Suprapubic skin (tissue), 4 donors: Measurements from ENCODE around the gene CCDC179. TPM values are rescaled to one million over a fixed set of nuclear protein-coding genes. Genes with fewer than 3 reads are reported as not detected.

Experiments used
- DNase-seq, 2 donors: peaks; one replicate each; pipeline ENCODE4 v3.0.0-alpha.2; 2019; ENCODE audit warnings: low spot score in 2 of 2
- H3K27ac ChIP-seq: fragments of 200-600 bp; sonication (generic); one replicate; pipeline ENCODE4 v1.5.1; 2019
- H3K27me3 ChIP-seq: fragments of 200-600 bp; sonication (generic); one replicate; pipeline ENCODE4 v1.5.1; 2019
- H3K36me3 ChIP-seq: fragments of 200-600 bp; sonication (generic); one replicate; pipeline ENCODE4 v1.5.1; 2019
- H3K4me1 ChIP-seq: fragments of 200-600 bp; sonication (generic); one replicate; pipeline ENCODE4 v1.5.1; 2019
- H3K4me3 ChIP-seq: fragments of 200-600 bp; sonication (generic); one replicate; pipeline ENCODE4 v1.5.1; 2019; ENCODE audit warnings: mild to moderate bottlenecking
- H3K9me3 ChIP-seq: fragments of 200-600 bp; sonication (generic); one replicate; pipeline ENCODE4 v1.5.1; 2019
- CTCF ChIP-seq, 2 donors: fragments of 200-600 bp in 1 of 2; fragments of 450-650 bp in 1 of 2; sonication (generic) in 1 of 2; IDR thresholded peaks; one replicate each; pipeline ENCODE4 v1.5.1; 2016 to 2019; ENCODE audit warnings: antibody characterized with exemption in 2 of 2, mild to moderate bottlenecking in 1 of 2, moderate library complexity in 1 of 2
- EP300 ChIP-seq: sonication (generic); formaldehyde crosslinking; IDR thresholded peaks from one replicate; pipeline ENCODE4 v1.6.1; 2017; ENCODE audit warnings: antibody characterized with exemption
- POLR2A ChIP-seq, 2 donors: fragments of 450-650 bp; IDR thresholded peaks; one replicate each; pipeline ENCODE4 v1.6.1; 2017; ENCODE audit warnings: antibody characterized with exemption in 2 of 2, mild to moderate bottlenecking in 2 of 2, moderate library complexity in 2 of 2
- POLR2AphosphoS5 ChIP-seq, 3 donors: sonication (generic); formaldehyde crosslinking; IDR thresholded peaks; one replicate each; pipeline ENCODE4 v1.6.1; 2017; ENCODE audit warnings: antibody characterized with exemption in 3 of 3
- WGBS: methylation state at CpG from one replicate; pipeline ENCODE4 v1.1.5; 2018; 5-methylcytosine and 5-hydroxymethylcytosine counted together
- total RNA-seq, 4 donors: library from RNA; depleted of rRNA; stranded (reverse); fragments of >200 nt; gene quantifications; one replicate each; pipeline ENCODE4 v1.1.0, GENCODE V29; 2016

Gene CCDC179
- total RNA-seq, 4 donors from 2014 or later = not detected

GRCh38 chr11:22832315-22833015 lies 27.8 kb downstream of the CCDC179 start:
- H3K4me3 ChIP-seq = no peak overlapping the region
- H3K4me1 ChIP-seq = peaks cover 15% of the 10 kb centered on the region
- TF ChIP-seq POLR2AphosphoS5 (IDR thresholded peaks at IDR 0.05) = no peak
- no peaks in the 10 kb centered on the region for H3K9me3 ChIP-seq
- no peaks in the 10 kb centered on the region for H3K36me3 ChIP-seq
- H3K27ac ChIP-seq = no peak overlapping the region
- WGBS = 56% methylated on average over 3 of the region's 3 CpGs
- H3K27me3 ChIP-seq = no peaks in the 10 kb centered on the region
- no peak for DNase-seq

DNA sequence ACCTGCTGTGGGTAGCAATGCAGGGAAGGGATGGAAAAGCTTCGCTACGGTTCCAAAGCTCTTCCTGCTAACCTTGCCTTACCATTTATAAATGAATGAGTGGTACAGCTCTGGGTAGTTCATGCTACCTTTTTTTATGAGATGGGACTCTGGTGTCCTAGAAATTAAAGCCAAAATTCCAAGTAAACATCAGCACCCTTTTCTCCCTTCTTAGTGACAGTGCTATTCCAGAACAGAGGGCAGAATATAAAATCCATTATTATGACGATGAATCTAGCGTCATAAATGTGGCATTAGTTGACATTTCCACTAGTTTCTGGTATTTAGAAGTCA lies 30.2 kb downstream of the CCDC179 start:
- TF ChIP-seq CTCF (IDR thresholded peaks at IDR 0.05) = no peak
- no peak for TF ChIP-seq POLR2AphosphoS5 (IDR thresholded peaks at IDR 0.05)
- TF ChIP-seq POLR2A (IDR thresholded peaks at IDR 0.05) = no peak
- TF ChIP-seq EP300 = no peak

GRCh38 chr11:22829231-22830081 lies 30.8 kb downstream of the CCDC179 start, which contains the start of gene SVIP:
SVIP (minus strand) TSS chr11:22829801; CDS start chr11:22829748, 53 bp downstream.
- under 1% methylated on average over 27 of the region's 79 CpGs for WGBS

More for the DNA sequence above, 30.2 kb downstream of the CCDC179 start:
- Histone ChIP-seq H3K4me3 (peak overlapping the region; percentile 73), H3K9me3 (no peaks in the 10 kb centered on the region), H3K27ac (no peak overlapping the region), H3K36me3 (peaks cover 4% of the 10 kb centered on the region), H3K27me3 (no peaks in the 10 kb centered on the region), H3K4me1 (peaks cover 15% of the 10 kb centered on the region)
- 10% methylated on average over 4 of the region's 4 CpGs for WGBS
- no peak for DNase-seq

DNA sequence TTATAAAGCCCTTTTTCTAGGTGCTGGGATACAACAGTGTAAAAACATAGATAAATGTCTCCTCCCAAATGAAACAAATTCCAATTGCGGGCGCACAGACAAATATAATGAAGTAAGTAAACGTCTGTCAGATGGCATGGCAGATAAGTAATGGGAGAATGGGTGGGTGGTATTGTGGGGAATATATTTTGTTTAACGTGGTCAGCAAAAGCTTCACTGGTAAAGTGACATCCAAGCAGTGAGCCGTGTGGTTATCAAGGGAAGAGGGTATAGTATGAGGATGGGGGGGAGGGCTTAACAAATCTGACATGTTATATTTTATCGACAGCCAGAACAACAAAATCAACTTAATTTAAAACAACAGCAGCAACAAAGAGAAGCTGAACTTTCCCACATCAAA lies 31.9 kb downstream of the CCDC179 start:
- 67% methylated on average over 6 of the region's 6 CpGs for WGBS

More at GRCh38 chr11:22829231-22830081, 30.8 kb downstream of the CCDC179 start, which contains the start of gene SVIP:
- peak within 1 kb of the TSS; percentile 73 for H3K4me3 ChIP-seq
- H3K4me1 ChIP-seq = peaks cover 15% of the 10 kb centered on the region
- peak within 1 kb of the TSS; percentile 76 for H3K27ac ChIP-seq
- TF ChIP-seq EP300 (no peak), POLR2AphosphoS5 (IDR thresholded peaks at IDR 0.05) (peak in 1 of 3 donors; percentile 18), POLR2A (IDR thresholded peaks at IDR 0.05) (peak in 1 of 2 donors; percentile 53), CTCF (IDR thresholded peaks at IDR 0.05) (peak in 1 of 2 donors; percentile 58)
- peaks cover 8% of the 10 kb centered on the region for H3K36me3 ChIP-seq
- DNase-seq = peak; percentile 93 to 95
- H3K9me3 ChIP-seq = no peaks in the 10 kb centered on the region
- no peaks in the 10 kb centered on the region for H3K27me3 ChIP-seq

GRCh38 chr11:22822203-22822602 lies 38.1 kb downstream of the CCDC179 start:
- no peaks in the 10 kb centered on the region for H3K9me3 ChIP-seq
- peaks cover 23% of the 10 kb centered on the region for H3K36me3 ChIP-seq
- WGBS = 97% methylated on average over 2 of the region's 2 CpGs
- H3K4me3 ChIP-seq = no peak overlapping the region
- DNase-seq = no peak
- no peak overlapping the region for H3K27ac ChIP-seq
- TF ChIP-seq POLR2A (IDR thresholded peaks at IDR 0.05) (no peak), CTCF (IDR thresholded peaks at IDR 0.05) (no peak), EP300 (no peak), POLR2AphosphoS5 (IDR thresholded peaks at IDR 0.05) (no peak)
- no peaks in the 10 kb centered on the region for H3K4me1 ChIP-seq
- H3K27me3 ChIP-seq = no peaks in the 10 kb centered on the region

More for the DNA sequence above, 31.9 kb downstream of the CCDC179 start:
- TF ChIP-seq CTCF (IDR thresholded peaks at IDR 0.05) (no peak), POLR2AphosphoS5 (IDR thresholded peaks at IDR 0.05) (no peak), EP300 (no peak), POLR2A (IDR thresholded peaks at IDR 0.05) (no peak)
- no peak overlapping the region for H3K27ac ChIP-seq
- H3K36me3 ChIP-seq = peaks cover 13% of the 10 kb centered on the region
- DNase-seq = no peak
- H3K4me1 ChIP-seq = peaks cover 15% of the 10 kb centered on the region
- no peaks in the 10 kb centered on the region for H3K9me3 ChIP-seq
- H3K27me3 ChIP-seq = no peaks in the 10 kb centered on the region
- peak overlapping the region; percentile 73 for H3K4me3 ChIP-seq
